Pulmonary artery endothelial cell (primary cell): ENCODE results near the gene PCCB. TPM values are rescaled to one million over a fixed set of nuclear protein-coding genes. Genes with fewer than 3 reads are reported as not detected.
"Not testable (repeated sequence)": the region's sequence is repeated elsewhere in the genome, so short reads cannot be mapped to it uniquely, and the experiment has no call there.

ENCODE experiments used
- DNase-seq: peaks from one replicate; pipeline ENCODE4 v3.0.0-alpha.2; 2011; ENCODE audit warnings: low read depth, low spot score
- total RNA-seq: library from RNA; depleted of rRNA; stranded (reverse); fragments of >200 nt; gene quantifications from 2 replicates; pipeline ENCODE4 v1.2.3, GENCODE V29; 2014

PCCB gene
- 49.2 and 75.8 TPM in 2 replicates for total RNA-seq

- peak; percentile 79 for DNase-seq
Observed at GRCh38 chr3:136250059-136250902, at the start of gene PCCB. TSS of gene PCCB (plus strand) at chr3:136250340. CDS start at chr3:136250376, 36 bp downstream.

GRCh38 chr3:136207489-136208115 is 42.5 kb upstream of the PCCB start:
- no peak for DNase-seq

- DNase-seq: no peak
Observed at GRCh38 chr3:136209921-136210320, 40.2 kb upstream of the PCCB start.

- DNase-seq: no peak
Observed at GRCh38 chr3:136211547-136211946, 38.6 kb upstream of the PCCB start.

GRCh38 chr3:136222746-136223145 is 27.4 kb upstream of the PCCB start:
- not testable (repeated sequence) for DNase-seq

- DNase-seq: no peak
Observed at GRCh38 chr3:136232413-136232812, 17.7 kb upstream of the PCCB start.

GRCh38 chr3:136235545-136235944 is 14.6 kb upstream of the PCCB start:
- DNase-seq: no peak

GRCh38 chr3:136236109-136236508 is 14.0 kb upstream of the PCCB start:
- DNase-seq: no peak

- DNase-seq: no peak
Observed at GRCh38 chr3:136237103-136237502, 13.0 kb upstream of the PCCB start.

- no peak for DNase-seq
Observed at GRCh38 chr3:136237961-136238649, 12.0 kb upstream of the PCCB start.

- DNase-seq: no peak
Observed at GRCh38 chr3:136239094-136239493, 11.0 kb upstream of the PCCB start.

- DNase-seq: no peak
Observed at GRCh38 chr3:136245691-136246090, 4.4 kb upstream of the PCCB start.

- DNase-seq: no peak
Observed at GRCh38 chr3:136247436-136247835, 2.7 kb upstream of the PCCB start.

GRCh38 chr3:136247855-136248590 is 2.1 kb upstream of the PCCB start:
- no peak for DNase-seq

GRCh38 chr3:136249091-136249490 is 1.0 kb upstream of the PCCB start:
- DNase-seq: no peak

- no peak for DNase-seq
Observed at GRCh38 chr3:136249593-136249992, 547 bp upstream of the PCCB start.

GRCh38 chr3:136250903-136251460 is 842 bp downstream of the PCCB start:
- peak; percentile 27 for DNase-seq

GRCh38 chr3:136251511-136251910 is 1.4 kb downstream of the PCCB start:
- DNase-seq: no peak

GRCh38 chr3:136255672-136256406 is 5.7 kb downstream of the PCCB start:
- no peak for DNase-seq

GRCh38 chr3:136258199-136258598 is 8.1 kb downstream of the PCCB start:
- DNase-seq: no peak

GRCh38 chr3:136261826-136262225 is 11.7 kb downstream of the PCCB start:
- DNase-seq: no peak
